ENCODE results near the gene COBL.

DNA sequence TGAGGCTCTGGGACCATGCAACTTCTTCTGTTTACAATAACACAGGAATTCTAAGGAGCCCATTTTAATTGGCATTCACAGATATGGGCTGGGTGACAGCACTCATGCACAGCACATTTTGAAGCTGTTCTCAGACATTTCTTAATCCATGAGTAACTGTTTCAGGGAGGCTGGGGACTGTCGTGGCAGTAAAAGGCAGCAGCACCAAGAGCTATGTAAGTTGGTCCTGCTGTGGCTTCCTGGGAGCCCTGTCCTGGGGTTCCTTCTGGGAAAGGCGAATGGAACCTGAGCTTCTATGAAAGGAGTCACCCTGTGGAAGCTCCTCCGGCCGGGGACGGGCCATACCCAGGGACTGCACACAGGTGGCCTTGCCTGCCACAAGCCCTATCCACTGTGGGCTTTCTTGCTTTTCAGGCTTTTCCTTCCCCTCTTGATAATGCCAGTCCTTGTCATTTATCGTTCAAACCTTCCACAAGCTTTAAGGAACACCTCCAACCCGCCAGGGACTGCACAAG, 40.5 kb downstream of the COBL start:
- TF ChIP-seq, protein P1, sequence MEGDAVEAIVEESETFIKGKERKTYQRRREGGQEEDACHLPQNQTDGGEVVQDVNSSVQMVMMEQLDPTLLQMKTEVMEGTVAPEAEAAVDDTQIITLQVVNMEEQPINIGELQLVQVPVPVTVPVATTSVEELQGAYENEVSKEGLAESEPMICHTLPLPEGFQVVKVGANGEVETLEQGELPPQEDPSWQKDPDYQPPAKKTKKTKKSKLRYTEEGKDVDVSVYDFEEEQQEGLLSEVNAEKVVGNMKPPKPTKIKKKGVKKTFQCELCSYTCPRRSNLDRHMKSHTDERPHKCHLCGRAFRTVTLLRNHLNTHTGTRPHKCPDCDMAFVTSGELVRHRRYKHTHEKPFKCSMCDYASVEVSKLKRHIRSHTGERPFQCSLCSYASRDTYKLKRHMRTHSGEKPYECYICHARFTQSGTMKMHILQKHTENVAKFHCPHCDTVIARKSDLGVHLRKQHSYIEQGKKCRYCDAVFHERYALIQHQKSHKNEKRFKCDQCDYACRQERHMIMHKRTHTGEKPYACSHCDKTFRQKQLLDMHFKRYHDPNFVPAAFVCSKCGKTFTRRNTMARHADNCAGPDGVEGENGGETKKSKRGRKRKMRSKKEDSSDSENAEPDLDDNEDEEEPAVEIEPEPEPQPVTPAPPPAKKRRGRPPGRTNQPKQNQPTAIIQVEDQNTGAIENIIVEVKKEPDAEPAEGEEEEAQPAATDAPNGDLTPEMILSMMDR (IDR thresholded peaks at IDR 0.05), result no peak
- no peak for TF ChIP-seq POLR2A (IDR thresholded peaks at IDR 0.05)
